ENCODE measurements around the gene GSTO2.
A peak's percentile ranks its signal among the peaks of the same experiment; 100 is the strongest.

GSTO2 gene

DNA sequence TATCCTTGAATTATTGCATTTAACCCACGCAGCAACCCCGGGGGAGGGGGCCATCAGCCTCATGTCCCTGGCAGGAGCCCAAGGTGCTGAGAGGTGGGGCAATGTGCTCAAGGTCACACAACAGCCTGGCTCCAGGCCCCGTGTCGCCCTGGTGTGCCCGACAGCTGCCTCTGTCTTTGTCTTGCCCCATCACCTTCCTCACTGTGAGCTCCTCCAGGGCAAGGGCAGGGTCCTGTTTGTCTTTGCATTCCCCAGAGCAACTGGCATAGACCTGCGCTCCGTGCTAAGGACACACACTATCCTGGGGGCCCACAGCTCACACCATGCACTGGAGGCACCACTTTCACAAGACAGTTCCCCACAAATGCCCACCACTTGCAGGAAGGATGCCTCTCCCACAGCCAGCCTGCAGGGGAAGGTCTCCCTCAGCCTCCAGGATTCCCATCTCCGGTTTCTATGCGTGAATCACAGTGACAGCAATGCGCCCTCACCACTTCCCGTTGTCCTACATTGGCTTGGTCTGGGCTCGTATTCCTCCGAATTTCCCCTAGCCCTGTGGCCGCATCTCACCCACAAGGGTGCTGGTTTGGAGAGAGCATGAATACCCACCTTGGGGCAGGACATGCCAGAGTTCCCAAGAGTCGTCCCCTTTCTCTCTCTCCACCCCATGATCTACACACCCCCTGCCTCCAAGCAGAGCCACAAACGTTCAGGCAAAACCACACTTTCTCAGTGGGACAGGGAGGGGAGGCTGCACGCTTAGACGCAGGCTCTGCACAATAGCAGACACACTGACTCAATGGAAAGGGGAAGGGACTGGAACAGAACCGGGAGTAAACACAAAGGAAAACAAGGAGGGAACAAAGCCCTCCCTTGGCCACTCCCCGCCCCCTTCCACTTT, 59.0 kb downstream of the GSTO2 start:
- no peak for DNase-seq

DNA sequence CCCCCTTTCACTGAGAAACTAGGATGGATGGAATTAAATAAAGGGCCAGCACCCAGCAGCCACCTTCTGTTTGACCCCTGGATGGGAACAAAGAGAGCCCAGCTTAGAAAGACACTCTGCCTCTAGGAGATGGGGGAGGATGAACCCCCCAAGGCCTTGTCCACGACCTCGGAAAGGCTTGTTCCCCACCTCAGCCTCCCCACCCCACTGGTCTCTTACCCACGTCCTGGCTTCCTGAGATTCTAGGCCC, 59.6 kb downstream of the GSTO2 start:
- no peak for DNase-seq

DNA sequence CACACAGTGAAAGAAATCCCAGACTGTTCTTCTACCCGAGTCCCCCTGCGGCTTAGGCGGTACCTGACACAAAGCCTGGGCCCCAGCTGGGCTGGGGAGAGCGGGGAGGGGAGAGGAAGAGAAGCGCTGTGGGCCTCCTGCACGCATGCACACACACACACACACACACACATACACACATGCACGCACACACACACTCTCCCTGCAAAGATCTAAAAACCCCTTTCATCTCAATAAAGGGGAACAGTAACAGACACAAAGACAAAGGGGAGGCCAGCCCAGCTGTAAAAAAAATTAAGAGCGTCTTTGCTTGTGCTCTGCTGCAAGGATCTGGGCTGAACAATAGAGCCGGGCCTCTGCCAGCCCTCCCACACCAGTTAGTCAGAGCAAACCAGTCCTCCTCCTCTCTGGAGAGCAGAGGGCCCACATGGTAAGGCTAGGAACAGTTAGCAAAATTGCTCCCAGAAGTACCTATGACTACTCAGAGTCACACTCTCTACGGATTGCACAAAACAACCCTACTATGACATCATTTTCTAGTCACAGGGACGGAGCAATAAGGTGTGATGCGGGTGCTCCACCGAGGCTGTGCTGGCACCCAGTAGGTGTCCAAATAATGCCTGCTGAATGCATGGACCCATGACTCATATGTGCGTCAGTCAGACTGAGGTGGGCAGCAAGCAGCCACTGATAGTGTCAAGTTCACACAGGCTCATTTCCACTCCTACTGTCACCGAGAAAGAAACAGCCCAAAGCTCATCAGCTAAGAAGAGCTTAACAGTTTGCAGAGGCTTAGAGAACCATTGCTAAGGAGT, 60.1 kb downstream of the GSTO2 start:
- no peak for DNase-seq

DNA sequence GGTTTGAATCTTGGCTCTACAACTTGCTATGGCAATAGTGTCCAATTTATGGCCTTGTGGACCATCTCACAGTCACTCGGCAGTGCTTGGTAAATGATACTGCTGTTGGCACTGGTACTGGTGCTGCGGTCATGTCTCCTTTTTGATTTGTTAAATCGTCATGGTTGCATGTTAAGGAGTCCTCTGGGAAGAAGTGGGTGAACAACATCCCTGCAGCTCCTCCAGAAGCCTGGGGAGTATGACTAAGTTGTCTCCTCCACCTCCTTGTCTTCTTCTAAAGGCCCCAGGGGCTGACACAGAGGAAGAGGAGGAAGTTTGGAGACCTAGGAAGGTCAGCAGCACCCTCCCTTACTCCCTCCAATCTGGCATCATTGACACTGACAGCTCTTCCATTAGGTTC, 60.8 kb downstream of the GSTO2 start:
- no peak for DNase-seq

DNA sequence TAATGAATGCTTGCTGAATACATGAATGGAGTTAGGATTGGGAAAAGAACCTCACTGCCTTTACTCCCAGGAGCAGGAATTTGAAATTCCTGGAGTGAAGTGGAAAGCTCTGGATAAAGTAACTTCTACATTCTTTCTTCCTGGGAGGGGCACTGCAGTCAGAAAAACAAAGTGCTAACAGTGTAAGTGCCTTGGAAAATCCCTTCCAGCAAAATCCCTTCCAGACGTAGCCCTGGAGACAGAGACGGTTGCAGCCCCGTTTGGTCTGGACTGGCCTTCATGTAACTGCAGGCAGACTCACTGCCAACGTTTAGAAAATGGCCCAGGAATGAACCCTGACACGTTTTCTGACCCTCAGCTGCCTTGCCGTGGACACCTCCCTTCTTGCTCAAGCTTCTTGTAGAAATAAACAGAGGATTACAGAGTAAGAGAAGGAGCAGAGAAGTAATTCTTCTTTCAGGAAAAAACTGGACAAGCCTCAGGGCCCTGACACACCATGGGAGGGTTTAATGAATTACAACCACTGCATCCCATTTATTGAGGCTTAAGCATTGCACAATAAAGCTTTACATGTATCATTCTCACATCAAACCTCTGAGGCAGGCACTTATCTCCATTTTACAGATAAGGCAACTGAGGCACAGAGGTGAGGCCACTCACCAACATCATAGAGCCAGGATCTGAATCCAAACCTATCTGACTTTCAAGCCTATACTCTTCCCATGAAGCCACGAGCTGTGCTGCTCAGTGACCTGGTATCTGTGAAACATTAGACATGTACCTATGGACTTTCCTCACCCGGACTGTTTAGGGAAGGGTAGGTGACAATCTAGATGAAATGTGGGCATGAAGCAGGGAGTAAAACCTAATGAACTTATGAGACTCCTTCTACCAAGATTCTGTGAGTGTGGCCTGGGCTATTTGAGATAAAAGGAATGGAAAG, 61.5 kb downstream of the GSTO2 start:
- no peak for DNase-seq

DNA sequence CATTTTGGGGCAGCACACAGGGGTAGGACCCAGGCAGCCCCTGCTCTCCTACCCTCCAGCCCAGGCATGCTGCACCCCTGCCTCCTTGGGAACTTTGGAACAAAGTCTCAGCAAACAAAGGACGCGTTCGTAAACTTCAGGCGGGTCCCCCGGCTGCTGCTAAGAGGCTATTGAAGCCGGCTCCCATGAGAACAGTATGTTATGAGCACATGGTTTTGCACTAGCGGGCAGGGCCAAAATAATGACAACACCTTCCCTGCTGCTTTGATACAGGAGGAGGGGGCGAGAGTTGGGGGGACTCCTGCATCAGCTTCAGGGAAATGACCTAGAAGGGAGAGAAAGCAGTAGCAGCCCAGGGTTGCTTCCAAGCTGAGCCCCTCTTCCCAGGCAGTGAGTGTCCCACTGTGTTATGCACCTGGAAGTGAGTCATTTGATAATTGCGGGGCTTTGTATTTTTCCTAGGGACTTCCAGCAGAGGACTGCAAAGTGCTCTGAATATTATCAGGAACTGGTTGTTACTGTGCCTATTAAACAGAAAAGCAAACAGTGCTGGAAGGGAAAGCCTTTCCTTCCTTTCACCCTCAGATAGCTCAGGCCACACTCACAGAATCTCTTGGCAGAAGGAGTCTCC, 62.3 kb downstream of the GSTO2 start:
- DNase-seq = no peak

DNA sequence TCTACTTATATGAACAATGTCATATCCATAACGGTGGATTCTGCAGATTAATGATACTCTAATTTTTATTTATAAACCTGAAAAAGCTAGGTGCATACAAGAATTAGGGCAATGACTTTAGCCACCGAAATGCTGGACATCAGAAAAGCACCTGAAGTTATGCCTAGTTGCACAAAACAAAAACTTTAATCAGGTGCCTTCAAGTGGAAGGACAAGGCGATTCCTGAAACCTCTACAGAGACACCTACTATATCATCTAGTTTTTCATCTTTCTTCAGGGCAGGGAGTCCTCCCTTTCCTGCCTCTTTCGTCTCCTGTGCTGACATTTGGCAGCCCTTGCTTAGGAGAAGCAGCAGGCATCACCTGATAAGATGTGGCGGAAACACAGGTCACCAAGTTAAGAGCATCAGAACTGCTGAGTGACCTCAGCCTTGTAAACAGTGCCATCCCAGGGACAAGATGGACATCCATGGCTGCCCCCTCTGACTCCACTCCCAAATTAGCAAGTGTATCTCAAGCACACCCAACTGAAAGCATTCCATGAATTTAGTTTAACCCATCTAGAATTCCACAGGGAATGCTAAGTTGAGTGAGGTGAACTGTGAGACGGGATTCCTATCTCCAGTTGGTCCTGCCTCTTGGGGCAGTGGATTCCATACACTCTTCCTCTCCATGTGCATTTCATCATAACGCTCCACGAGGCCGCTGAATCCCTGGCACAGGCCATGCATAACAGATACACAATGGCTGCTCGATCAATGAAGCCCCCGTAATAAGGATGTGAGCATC, 63.5 kb downstream of the GSTO2 start:
- no peak for DNase-seq

DNA sequence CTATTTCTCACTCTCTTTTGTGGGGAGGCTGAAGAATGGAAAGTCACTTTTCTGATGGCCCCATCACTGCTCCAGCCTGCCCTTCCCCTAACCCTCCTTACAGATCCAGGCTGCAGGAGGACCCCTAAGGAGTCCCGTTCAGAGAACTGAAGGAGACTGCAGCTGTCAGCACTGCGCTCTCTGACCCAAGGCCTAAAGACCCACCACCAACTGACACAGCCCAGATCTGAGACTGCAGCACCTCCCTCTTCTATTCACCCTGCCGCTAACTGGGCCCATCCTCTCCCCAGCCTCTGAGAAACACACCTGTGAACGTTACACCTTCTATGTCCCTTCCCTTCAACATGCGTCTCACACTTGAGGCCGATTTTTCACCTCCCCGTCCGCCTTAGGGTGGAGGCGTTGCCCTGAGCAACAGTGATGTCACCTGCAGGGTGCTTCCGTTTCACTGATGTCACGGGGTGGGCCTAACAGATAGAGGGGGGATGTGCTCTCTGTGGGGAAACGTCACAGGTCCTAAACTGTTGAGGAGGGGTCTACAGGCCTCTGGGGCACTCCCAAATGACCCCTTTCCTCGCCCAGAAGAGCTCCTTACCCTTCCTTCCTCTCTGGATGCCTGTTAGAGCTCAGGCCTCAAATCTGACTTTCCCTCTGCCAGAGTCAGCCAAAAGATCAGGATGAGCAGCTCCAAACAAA, 64.2 kb downstream of the GSTO2 start:
- no peak for DNase-seq

DNA sequence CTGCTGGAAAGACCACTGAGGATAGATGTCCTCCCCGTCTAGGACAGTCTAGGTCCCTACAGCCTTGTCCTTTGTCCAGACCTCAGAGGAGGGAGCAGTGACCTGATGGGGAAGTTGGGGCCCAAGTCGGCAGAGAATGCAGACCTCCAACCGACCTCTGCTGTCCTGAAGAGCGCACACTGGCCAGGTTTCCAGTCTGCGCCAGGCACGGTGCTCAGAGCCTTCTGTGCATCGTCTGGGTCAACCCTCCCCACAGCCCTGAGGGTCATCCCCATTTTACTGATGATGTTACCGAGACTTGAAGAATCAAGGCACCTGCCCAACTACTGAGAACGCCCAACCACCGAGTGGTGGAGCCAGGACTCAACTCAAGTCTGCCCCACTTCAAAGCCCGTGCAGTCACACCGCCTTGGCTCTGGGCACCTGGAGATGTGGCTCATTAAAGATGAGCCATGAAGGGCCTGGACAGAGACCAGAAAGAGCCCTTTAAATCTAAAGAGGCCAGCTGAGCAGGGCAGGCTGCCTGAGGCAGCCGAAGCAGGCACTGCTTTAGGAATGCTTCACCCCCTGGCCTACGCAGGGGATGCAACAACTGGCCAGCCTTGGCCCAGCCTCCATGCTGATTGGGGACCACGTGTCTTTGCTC, 64.9 kb downstream of the GSTO2 start:
- DNase-seq = no peak

DNA sequence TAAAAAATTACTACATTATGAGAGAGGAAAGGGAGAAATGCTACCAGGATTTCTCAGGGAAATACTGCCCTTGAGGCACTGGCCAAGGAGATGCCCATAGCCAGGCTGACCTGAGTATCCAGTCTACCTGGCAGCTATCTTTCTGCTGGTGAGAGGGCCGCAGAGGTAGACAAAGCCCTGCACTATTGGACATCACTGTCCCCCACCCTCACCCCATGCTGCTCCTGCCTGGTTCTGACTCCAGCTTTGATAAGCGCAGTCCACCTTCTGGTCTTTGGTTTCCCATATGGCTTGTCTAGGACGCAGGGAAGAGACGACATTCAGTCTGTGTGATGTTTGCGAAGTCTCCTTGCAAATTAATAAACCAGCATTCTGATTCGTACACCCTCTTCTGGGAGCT, 65.6 kb downstream of the GSTO2 start:
- no peak for DNase-seq

DNA sequence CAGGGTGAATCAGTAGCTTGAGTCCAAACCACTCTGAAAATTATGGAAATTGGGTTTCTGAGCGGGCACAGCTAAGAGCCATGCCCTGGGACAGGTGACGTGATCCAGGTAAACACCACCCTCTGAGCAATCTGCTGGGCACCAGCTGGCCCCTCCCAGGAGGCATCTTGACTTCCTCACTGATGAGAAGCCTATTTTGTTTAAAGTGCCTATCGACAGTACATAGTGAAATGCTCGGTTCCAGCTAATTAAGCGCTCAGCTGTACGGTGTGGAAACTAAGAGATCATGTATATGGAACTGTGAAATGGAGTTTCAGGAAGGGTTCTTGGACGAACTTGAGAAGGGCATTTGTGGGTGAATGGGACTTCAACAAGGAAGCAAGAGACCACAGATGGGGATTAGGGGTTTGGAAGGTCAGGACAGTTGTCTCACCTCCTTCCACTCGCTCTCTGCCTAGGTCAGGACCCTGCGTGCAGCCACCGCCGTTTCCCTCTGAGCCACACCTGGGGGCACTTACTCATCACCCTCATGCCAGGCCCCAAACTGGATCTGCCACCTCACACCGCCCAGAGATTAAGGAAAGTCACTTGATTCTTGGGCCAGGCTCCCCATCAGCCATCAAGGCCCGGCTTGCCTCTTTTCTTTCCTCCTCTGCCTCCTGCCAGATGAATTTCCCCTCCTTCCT, 66.1 kb downstream of the GSTO2 start:
- DNase-seq = no peak

DNA sequence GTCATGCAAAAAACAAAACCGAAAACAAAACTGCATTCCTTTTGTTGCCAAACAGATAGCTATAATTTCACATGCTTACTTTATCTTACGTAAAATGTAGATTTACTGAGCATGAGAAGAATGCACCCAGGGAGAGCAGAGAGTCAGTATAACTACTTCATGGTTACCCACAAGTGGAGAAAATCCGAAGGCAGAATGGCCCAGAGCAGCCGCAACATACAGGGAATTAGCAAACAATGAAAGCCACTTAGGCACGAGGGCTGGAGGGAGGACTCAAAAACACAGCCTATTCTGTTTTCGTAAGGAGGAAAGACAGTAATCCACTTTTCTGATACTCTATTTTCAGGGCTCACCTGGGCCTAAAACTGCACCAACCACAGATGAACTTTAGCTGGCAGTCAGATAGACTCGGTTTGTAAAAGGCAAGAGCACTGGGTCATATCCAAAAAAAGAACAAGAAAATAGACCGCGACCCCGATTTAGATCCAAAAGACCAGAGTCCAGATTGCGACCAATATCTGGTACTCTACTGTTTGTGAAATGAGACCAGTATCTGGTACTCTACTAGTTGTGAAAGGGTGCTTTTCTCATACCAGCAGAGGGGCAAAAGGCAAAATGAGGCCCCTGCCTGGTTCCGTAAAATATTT, 68.0 kb downstream of the GSTO2 start:
- DNase-seq = no peak

DNA sequence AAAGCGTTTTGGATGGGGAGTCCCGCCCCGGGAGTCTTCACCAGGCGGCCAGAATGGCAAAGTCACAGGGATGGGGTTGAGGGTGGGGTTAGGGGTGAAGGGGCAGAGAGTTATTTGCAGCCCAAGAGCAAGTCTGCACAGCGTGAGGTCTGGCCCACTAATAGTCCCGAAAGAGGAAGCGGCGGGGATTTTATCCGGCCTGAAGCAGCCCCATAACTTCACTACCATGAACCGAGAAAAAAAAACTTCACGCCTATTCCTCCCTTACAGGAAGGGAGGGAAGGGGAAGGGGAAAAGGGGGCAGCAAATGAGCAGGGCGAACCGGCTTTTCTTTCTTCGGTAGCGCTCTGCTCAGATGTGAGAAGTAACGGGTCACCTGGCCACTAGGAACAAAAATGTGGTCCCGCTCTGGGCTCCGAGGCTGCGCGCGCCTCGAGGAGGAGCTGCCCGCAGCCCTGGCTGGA, 68.6 kb downstream of the GSTO2 start:
- DNase-seq = no peak

DNA sequence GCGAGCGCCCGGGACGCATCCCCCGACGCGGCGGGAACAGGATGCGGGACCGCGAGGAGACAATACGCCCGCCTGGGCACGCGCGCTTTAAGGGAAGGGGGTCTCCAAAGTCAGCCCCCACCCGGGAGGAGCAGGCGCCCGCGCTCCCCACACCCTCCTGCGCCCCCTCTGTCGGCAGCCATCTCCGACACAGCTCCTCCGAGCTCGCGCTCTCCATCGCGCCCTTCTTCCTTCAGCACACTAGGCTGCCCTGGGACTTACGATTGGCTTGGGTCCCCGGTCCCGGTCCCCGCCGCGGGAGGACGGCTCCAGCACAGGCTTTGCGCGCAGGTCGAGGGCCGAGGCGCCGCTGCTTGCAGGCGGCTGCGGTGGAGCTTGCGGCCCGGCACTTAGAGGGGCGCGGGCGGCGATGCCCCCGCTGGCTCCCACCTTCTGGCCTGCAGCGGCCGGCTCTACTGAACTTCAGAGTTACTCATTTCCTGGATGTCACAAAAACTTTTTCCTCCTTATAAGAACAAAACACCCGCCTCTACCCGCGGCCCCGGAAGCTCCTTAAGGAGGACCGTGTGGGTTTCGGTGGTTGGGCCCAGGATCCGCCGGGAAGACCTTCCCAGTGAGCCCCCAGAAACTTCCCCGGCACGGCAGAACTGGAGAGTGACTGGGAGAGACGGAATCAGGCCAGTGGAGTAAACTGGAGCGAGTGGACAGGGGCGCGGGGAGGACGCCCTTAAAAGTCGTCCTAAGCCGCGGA, 69.2 kb downstream of the GSTO2 start, which contains the start of gene ITPRIP:
Gene ITPRIP, minus strand, starts transcription at position 481 of the 751 bp plus-strand sequence. CDS start 22,414 bp downstream, outside the sequence.
- peak; percentile 43 to 51 for DNase-seq

DNA sequence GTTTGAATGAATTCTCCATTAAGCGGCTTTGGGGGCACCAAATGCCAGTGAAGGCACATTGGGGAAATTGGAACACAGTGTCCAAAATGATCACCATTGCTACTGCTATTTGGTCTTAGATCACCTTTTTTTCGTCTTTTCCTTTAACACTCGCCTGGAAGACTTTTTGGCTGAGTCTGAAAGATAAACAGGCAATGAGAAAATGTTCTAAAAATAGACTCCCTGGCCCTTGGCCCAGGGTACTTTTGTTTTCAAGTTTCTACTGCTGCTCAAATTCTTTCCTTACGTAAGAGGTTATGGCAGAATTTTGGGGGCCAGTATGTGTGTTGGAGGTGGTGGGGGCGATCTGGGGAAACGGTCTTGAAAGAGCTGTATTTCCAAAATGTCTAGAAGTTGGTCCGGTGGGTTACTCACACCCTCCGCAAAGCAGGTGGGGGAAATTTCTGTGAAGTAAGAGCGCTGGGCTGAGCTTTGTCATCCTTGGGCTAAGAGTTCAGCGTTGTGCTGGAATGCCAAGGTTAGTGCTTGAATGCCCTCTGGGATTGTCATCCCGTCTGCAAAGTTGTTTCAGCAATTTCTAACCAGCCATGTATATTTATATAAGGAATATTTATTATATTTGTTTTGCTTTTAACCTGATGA, 70.6 kb downstream of the GSTO2 start:
- peak; percentile 21 to 53 for DNase-seq

DNA sequence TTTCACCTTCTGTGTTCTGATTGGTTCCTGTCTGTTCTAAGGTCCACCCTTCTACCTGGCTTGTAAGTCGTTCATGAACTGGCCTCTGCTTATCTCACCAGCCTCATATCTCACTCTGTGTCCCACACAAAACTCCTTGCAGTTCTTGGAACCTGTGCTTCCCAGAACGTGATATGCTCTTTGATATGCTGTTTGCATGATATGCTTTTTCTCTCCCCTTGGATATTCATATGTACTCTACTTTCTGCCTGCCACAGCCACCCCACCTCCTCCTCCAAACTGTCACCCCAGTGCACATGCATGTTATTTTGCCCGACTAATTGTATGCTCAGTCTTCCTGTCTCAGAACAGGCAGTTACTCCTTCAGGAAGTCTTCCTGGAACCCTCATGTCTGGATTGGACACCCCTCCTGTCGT, 71.1 kb downstream of the GSTO2 start:
- no peak for DNase-seq

DNA sequence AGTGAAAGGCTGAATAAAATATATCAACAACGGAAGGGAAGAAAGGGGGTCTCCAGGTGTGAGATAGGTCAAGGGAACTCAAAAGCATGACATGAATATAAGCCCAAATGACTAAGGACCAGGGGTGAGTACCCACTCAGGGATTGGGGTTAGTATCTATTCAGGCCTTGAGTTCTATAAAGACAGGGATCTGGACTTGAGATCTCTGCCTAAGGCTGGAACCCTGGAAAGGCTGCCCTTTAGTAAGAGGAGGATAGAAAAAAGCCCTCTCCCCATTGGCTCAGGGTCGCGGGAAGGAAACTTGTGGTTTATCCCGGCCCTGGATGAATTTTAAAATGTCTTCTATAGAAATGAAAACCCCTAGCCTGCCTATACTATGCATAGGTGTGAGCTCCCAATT, 71.7 kb downstream of the GSTO2 start:
- no peak for DNase-seq

DNA sequence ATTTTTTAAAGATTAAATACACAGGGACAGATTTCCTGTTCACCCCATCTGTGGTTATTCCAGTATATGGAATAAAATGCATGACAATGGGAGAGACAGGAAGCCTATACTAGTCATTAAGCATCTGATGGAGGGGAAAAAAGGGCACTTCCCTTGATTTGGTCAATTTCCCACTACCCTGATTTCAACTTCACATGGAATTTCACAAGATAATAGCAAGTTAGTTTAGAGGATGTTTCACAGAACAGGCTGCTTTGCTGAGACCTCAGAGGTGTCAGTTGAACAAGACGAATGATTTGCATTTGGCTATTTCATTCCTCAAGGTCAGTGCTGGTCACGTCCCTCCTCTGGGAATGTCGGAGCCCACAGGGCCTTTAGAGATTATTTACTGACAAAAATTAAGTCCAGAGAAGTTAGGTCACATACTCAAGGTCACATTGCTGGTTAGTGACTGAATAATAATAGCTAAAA, 74.0 kb downstream of the GSTO2 start:
- DNase-seq = no peak
